HepG2 (cell line): ENCODE data around the gene ACTN4. TPM values are rescaled to one million over a fixed set of nuclear protein-coding genes. Genes with fewer than 3 reads are reported as not detected.

Experiments
- AGO2 ChIP-seq: fragments of 200-400 bp; formaldehyde crosslinking; optimal IDR thresholded peaks from 2 replicates; pipeline ENCODE3; 2017; ENCODE audit warnings: mild to moderate bottlenecking, low read depth, low read length, moderate library complexity
- ATF5 ChIP-seq: sonication (generic); formaldehyde crosslinking; IDR thresholded peaks from 2 replicates; pipeline ENCODE4 v1.4.0; 2020; ENCODE audit warnings: mild to moderate bottlenecking, low read depth, missing genetic modification reagents
- ATF7-NPFF ChIP-seq: sonication (generic); formaldehyde crosslinking; IDR thresholded peaks from 2 replicates; pipeline ENCODE4 v1.8.1; 2023; ENCODE audit warnings: mild to moderate bottlenecking, low read depth, missing genetic modification reagents, moderate library complexity
- CEBPG ChIP-seq: IDR thresholded peaks from 2 replicates; pipeline ENCODE4 v1.6.1; 2016
- DMAP1 ChIP-seq: IDR thresholded peaks from 2 replicates; pipeline ENCODE4 v1.6.1; 2016
- DZIP1 ChIP-seq: sonication (generic); formaldehyde crosslinking; IDR thresholded peaks from 2 replicates; pipeline ENCODE4 v1.5.0; 2020; ENCODE audit warnings: mild to moderate bottlenecking, missing genetic modification reagents
- ETV6 ChIP-seq: sonication (generic); formaldehyde crosslinking; conservative IDR thresholded peaks from 2 replicates; pipeline ENCODE4 v1.4.0; 2020; ENCODE audit warnings: missing genetic modification reagents
- GTF3A ChIP-seq: sonication (generic); formaldehyde crosslinking; conservative IDR thresholded peaks from 2 replicates; pipeline ENCODE4 v1.4.0; 2020; ENCODE audit warnings: mild to moderate bottlenecking, missing genetic modification reagents
- KLF15 ChIP-seq: sonication (generic); formaldehyde crosslinking; IDR thresholded peaks from 2 replicates; pipeline ENCODE4 v1.8.1; 2023; ENCODE audit warnings: borderline replicate concordance, mild to moderate bottlenecking, inconsistent platforms, missing genetic modification reagents, mixed read lengths
- MIXL1 ChIP-seq: IDR thresholded peaks from 2 replicates; pipeline ENCODE4 v1.6.1; 2016
- POLR2A ChIP-seq, 2 experiments: IDR thresholded peaks; 2 replicates each; pipeline ENCODE4 v1.6.1; 2011; ENCODE audit warnings: low read depth in 2 of 2, low read length in 2 of 2, mild to moderate bottlenecking in 1 of 2, moderate library complexity in 1 of 2; ENCODE audit not compliant: insufficient read depth in 1 of 2
- POLR2AphosphoS2 ChIP-seq: IDR thresholded peaks from 2 replicates; pipeline ENCODE4 v1.6.1; 2011; ENCODE audit warnings: low read depth, low read length, improper control_type of control experiment
- RARA ChIP-seq: IDR thresholded peaks from 2 replicates; pipeline ENCODE4 v1.6.1; 2016; ENCODE audit warnings: missing genetic modification reagents, missing compliant biosample characterization
- RBAK ChIP-seq: sonication (generic); formaldehyde crosslinking; IDR thresholded peaks from 2 replicates; pipeline ENCODE4 v1.5.1; 2020; ENCODE audit warnings: mild to moderate bottlenecking, missing genetic modification reagents
- SOX13 ChIP-seq, 3 experiments: fragments of 450-650 bp in 1 of 3; sonication (generic) in 1 of 3; formaldehyde crosslinking in 1 of 3; IDR thresholded peaks in 2 of 3; conservative IDR thresholded peaks in 1 of 3; 2 replicates each; pipeline versions ENCODE4 v1.5.0 to v1.6.1; 2016 to 2020; ENCODE audit warnings: antibody characterized with exemption in 1 of 3, mild to moderate bottlenecking in 1 of 3, missing compliant biosample characterization in 1 of 3, missing genetic modification reagents in 1 of 3, moderate library complexity in 1 of 3
- SYNCRIP ChIP-seq: fragments of 200-400 bp; formaldehyde crosslinking; IDR thresholded peaks from 2 replicates; pipeline ENCODE4 v1.6.1; 2018; ENCODE audit warnings: mild to moderate bottlenecking, low read depth, low read length; ENCODE audit not compliant: insufficient read depth
- TAF1 ChIP-seq: sonication (generic); formaldehyde crosslinking; IDR thresholded peaks from 2 replicates; pipeline ENCODE4 v1.4.0; 2020; ENCODE audit warnings: missing genetic modification reagents
- WIZ ChIP-seq: sonication (generic); formaldehyde crosslinking; IDR thresholded peaks from 2 replicates; pipeline ENCODE4 v1.5.1; 2020; ENCODE audit warnings: mild to moderate bottlenecking, missing genetic modification reagents
- ZMAT5 ChIP-seq: sonication (generic); formaldehyde crosslinking; IDR thresholded peaks from 2 replicates; pipeline ENCODE4 v1.5.0; 2020; ENCODE audit warnings: mild to moderate bottlenecking, low read depth, missing genetic modification reagents, borderline replicate concordance
- ZNF274 ChIP-seq: sonication (generic); formaldehyde crosslinking; IDR thresholded peaks from 2 replicates; pipeline ENCODE4 v1.5.1; 2020; ENCODE audit warnings: mild to moderate bottlenecking, missing genetic modification reagents
- ZNF362 ChIP-seq: sonication (generic); formaldehyde crosslinking; IDR thresholded peaks from 2 replicates; pipeline ENCODE4 v1.4.0; 2020; ENCODE audit warnings: missing genetic modification reagents, mild to moderate bottlenecking, borderline replicate concordance
- ZNF574 ChIP-seq: sonication (generic); formaldehyde crosslinking; IDR thresholded peaks from 2 replicates; pipeline ENCODE4 v1.4.0; 2020; ENCODE audit warnings: missing genetic modification reagents
- ZNF614 ChIP-seq: IDR thresholded peaks from 2 replicates; pipeline ENCODE4 v1.6.1; 2018; ENCODE audit warnings: missing biosample characterization, missing genetic modification reagents, inconsistent platforms, borderline replicate concordance
- ZNF772 ChIP-seq: sonication (generic); formaldehyde crosslinking; IDR thresholded peaks from 2 replicates; pipeline ENCODE4 v1.5.0; 2020; ENCODE audit warnings: mild to moderate bottlenecking, missing genetic modification reagents
- polyA plus RNA-seq, 8 experiments: library from polyadenylated mRNA; depleted of rRNA in 3 of 8; stranded (reverse) in 7 of 8; unstranded in 1 of 8; fragments of >200 nt; fragmentation: Illumina TruSeq in 4 of 8; extraction: Trizol in 4 of 8; gene quantifications; 2 replicates each; pipeline versions ENCODE4 v1.2.1 to v1.2.3, GENCODE V29; 2011 to 2016; ENCODE audit warnings: low read depth in 4 of 8, missing spikeins in 1 of 8, mixed read lengths in 1 of 8; ENCODE audit not compliant: insufficient read depth in 1 of 8
- total RNA-seq, 5 experiments: library from RNA; depleted of rRNA; stranded (reverse); fragments of >200 nt; fragmentation: Illumina TruSeq; extraction: Trizol; gene quantifications; 2 replicates each; pipeline ENCODE4 v1.2.3, GENCODE V29; 2016; ENCODE audit warnings: low read depth in 1 of 5

Gene ACTN4
- total and polyA plus RNA-seq, 2 of the 13 experiments (the other 11 are each of a cell fraction or from before 2014, with no cell fraction given), result 171 to 192 TPM

GRCh38 chr19:38707512-38708114 lies 60.2 kb downstream of the ACTN4 start (continued):
- TF ChIP-seq ZNF614 (CRISPR knock-in tag) (peak; percentile 21; the same call in 1 of the 2 replicates), ZNF274 (CRISPR knock-in tag) (no peak), KLF15 (no peak), ZNF362 (CRISPR knock-in tag) (no peak), AGO2 (no peak), ATF5 (CRISPR knock-in tag) (no peak), MIXL1 (CRISPR knock-in tag) (no peak), CEBPG (CRISPR knock-in tag) (no peak), ZMAT5 (CRISPR knock-in tag) (no peak), TAF1 (CRISPR knock-in tag) (no peak), ETV6 (CRISPR knock-in tag) (no peak), WIZ (no peak), ZNF772 (CRISPR knock-in tag) (no peak), RARA (CRISPR knock-in tag) (0 out of 2 replicates have a peak, but pooled peaks have one; percentile 8), GTF3A (no peak), POLR2A (IDR thresholded peaks at IDR 0.05; ENCODE audit: insufficient read depth in 1 of 2, low read depth in 2 of 2, low read length in 2 of 2) (0 out of 4 replicates have a peak, but pooled peaks of 1 of the 2 experiments have one; percentile 11), POLR2AphosphoS2 (no peak), RBAK (CRISPR knock-in tag) (no peak), SYNCRIP (no peak), DZIP1 (CRISPR knock-in tag) (no peak), ZNF574 (no peak), DMAP1 (CRISPR knock-in tag) (no peak), SOX13 (IDR thresholded peaks at IDR 0.05) (no peak), SOX13 (CRISPR knock-in tag; conservative IDR thresholded peaks at IDR 0.05 in 1 of 2, IDR thresholded peaks at IDR 0.05 in 1 of 2) (peak in 1 of 2 experiments; percentile 17; a peak in 1 of 4 replicates), ATF7-NPFF (CRISPR knock-in tag) (no peak)
